K562 (cell line): ENCODE measurements around the gene PEF1. TPM values are rescaled to one million over a fixed set of nuclear protein-coding genes. Genes with fewer than 3 reads are reported as not detected.

Experiments
- CREB3 ChIP-seq: fragments of 450-650 bp; conservative IDR thresholded peaks from 2 replicates; pipeline ENCODE4 v1.6.1; 2016; ENCODE audit warnings: missing genetic modification characterization, low read depth, mild to moderate bottlenecking, missing compliant biosample characterization, moderate library complexity
- CTCFL ChIP-seq: IDR thresholded peaks from 2 replicates; pipeline ENCODE4 v1.6.1; 2011; ENCODE audit warnings: borderline replicate concordance, low read depth, mild to moderate bottlenecking, moderate library complexity, low read length; ENCODE audit not compliant: insufficient read depth, poor library complexity, severe bottlenecking
- FOXA1 ChIP-seq: fragments of 450-650 bp; IDR thresholded peaks from 2 replicates; pipeline ENCODE4 v1.6.1; 2016; ENCODE audit warnings: mild to moderate bottlenecking, borderline replicate concordance
- GTF2A2 ChIP-seq: IDR thresholded peaks from 2 replicates; pipeline ENCODE4 v1.6.1; 2016; ENCODE audit warnings: mild to moderate bottlenecking, missing genetic modification characterization, missing compliant biosample characterization
- GTF2E2 ChIP-seq: fragments of 200-800 bp; sonication (Bioruptor generic); IDR thresholded peaks from 2 replicates; pipeline ENCODE4 v1.6.1; 2016; ENCODE audit warnings: missing genetic modification characterization, missing compliant biosample characterization
- MED1 ChIP-seq: sonication (generic); formaldehyde crosslinking; IDR thresholded peaks from 2 replicates; pipeline ENCODE4 v1.8.1; 2023; ENCODE audit warnings: missing genetic modification reagents, borderline replicate concordance
- MTA3 ChIP-seq: fragments of 450-650 bp; formaldehyde crosslinking; IDR thresholded peaks from 2 replicates; pipeline ENCODE4 v1.6.1; 2017; ENCODE audit warnings: mild to moderate bottlenecking, borderline replicate concordance
- NCOR1 ChIP-seq: fragments of 450-650 bp; IDR thresholded peaks from 2 replicates; pipeline ENCODE4 v1.6.1; 2016; ENCODE audit warnings: mild to moderate bottlenecking, moderate library complexity
- NR0B1 ChIP-seq: fragments of 450-650 bp; IDR thresholded peaks from one replicate; pipeline ENCODE4 v1.6.1; 2018; ENCODE audit warnings: mild to moderate bottlenecking, moderate library complexity; ENCODE audit not compliant: partially characterized antibody
- NR2C2 ChIP-seq, 2 experiments: fragments of 200-800 bp in 1 of 2; sonication (Bioruptor generic) in 1 of 2; sonication (generic) in 1 of 2; formaldehyde crosslinking in 1 of 2; IDR thresholded peaks; 2 replicates each; pipeline versions ENCODE4 v1.6.1 to v1.8.0; 2016 to 2022; ENCODE audit warnings: mild to moderate bottlenecking in 1 of 2, missing compliant biosample characterization in 1 of 2, missing genetic modification characterization in 1 of 2, missing genetic modification reagents in 1 of 2
- PATZ1 ChIP-seq: fragments of 250-450 bp; sonication (Bioruptor Pico); IDR thresholded peaks from 2 replicates; pipeline ENCODE4 v1.5.0; 2020; ENCODE audit warnings: mild to moderate bottlenecking, borderline replicate concordance
- TAF9B ChIP-seq: fragments of 450-650 bp; IDR thresholded peaks from 2 replicates; pipeline ENCODE4 v1.6.1; 2018; ENCODE audit warnings: mild to moderate bottlenecking; ENCODE audit not compliant: partially characterized antibody
- TEAD4 ChIP-seq, 2 experiments: sonication (generic) in 1 of 2; formaldehyde crosslinking in 1 of 2; IDR thresholded peaks; 2 replicates each; pipeline versions ENCODE4 v1.6.1 to v1.8.0; 2012 to 2022; ENCODE audit warnings: borderline replicate concordance in 1 of 2, inconsistent platforms in 1 of 2, low read length in 1 of 2, mild to moderate bottlenecking in 1 of 2, missing genetic modification reagents in 1 of 2
- ZFP30 ChIP-seq: fragments of 250-450 bp; sonication (Bioruptor Pico); IDR thresholded peaks from 2 replicates; pipeline ENCODE4 v1.8.0; 2022; ENCODE audit warnings: moderate library complexity, mild to moderate bottlenecking, inconsistent platforms, borderline replicate concordance
- ZNF217 ChIP-seq: sonication (generic); formaldehyde crosslinking; IDR thresholded peaks from 2 replicates; pipeline ENCODE4 v1.8.0; 2022; ENCODE audit warnings: mild to moderate bottlenecking, missing genetic modification reagents
- polyA plus RNA-seq, 8 experiments: library from polyadenylated mRNA; depleted of rRNA in 4 of 8; stranded (reverse) in 5 of 8; unstranded in 3 of 8; fragments of >200 nt; fragmentation: Nextera tagmentation in 2 of 8; fragmentation: Illumina TruSeq in 1 of 8; extraction: Ambion mirVana in 2 of 8; extraction: Trizol in 1 of 8; gene quantifications; 2 replicates each; pipeline versions ENCODE4 v1.2.1 to v1.2.3, GENCODE V29; 2011 to 2014; ENCODE audit warnings: inconsistent platforms in 1 of 8, missing spikeins in 1 of 8
- total RNA-seq, 7 experiments: library from RNA; depleted of rRNA in 6 of 7; stranded (reverse); fragments of >200 nt in 6 of 7; fragmentation: Illumina TruSeq in 2 of 7; extraction: Trizol in 2 of 7; gene quantifications; 2 replicates each; pipeline versions ENCODE4 v1.2.1 to v1.2.3, GENCODE V29; 2011 to 2021; ENCODE audit warnings: low replicate concordance in 1 of 7

PEF1 gene
- total and polyA plus RNA-seq, 9 of the 15 experiments (the other 6 are each of a cell fraction or from before 2014, with no cell fraction given) = 26.3 to 95.5 (median 61.9) TPM

- TF ChIP-seq CREB3 (tag) (no peak), GTF2E2 (tag) (no peak), NR0B1 (no peak), MED1 (CRISPR knock-in tag) (no peak), ZNF217 (CRISPR knock-in tag) (no peak), ZFP30 (CRISPR knock-in tag) (no peak), NCOR1 (no peak), TAF9B (no peak), GTF2A2 (tag) (no peak), CTCFL (no peak), MTA3 (no peak), PATZ1 (CRISPR knock-in tag) (no peak), TEAD4 (IDR thresholded peaks at IDR 0.05; ENCODE audit: low read length) (no peak), TEAD4 (CRISPR knock-in tag; IDR thresholded peaks at IDR 0.05; ENCODE audit: borderline replicate concordance) (no peak), FOXA1 (no peak), NR2C2 (CRISPR knock-in tag; IDR thresholded peaks at IDR 0.05) (no peak), NR2C2 (tag; IDR thresholded peaks at IDR 0.05) (no peak)
Observed at GRCh38 chr1:31667065-31667785, 22.5 kb upstream of the PEF1 start (continued).
